H1 (cell line): ENCODE results near the gene PRR29. TPM values are rescaled to one million over a fixed set of nuclear protein-coding genes. Genes with fewer than 3 reads are reported as not detected.

ENCODE experiments used
- CTCF ChIA-PET: fragments of 300-600 bp; sonication (Branson Sonifier 250); formaldehyde crosslinking; loops from one replicate; lab custom pipeline; 2021; ENCODE audit not compliant: partially characterized antibody; lab: Charles Lee
- POLR2A ChIA-PET: fragments of 300-600 bp; sonication (Branson Sonifier 250); formaldehyde crosslinking; loops from one replicate; lab custom pipeline; 2021; ENCODE audit warnings: inconsistent platforms; ENCODE audit not compliant: partially characterized antibody; lab: Charles Lee
- DNase-seq, 2 experiments: peaks; one replicate each; pipeline versions ENCODE4 v3.0.0 to v3.0.0-alpha.2; 2010 to 2022; ENCODE audit warnings: low spot score in 2 of 2, low read depth in 1 of 2, mixed read lengths in 1 of 2
- FAIRE-seq: peaks from 2 replicates; lab custom pipeline; 2011; peaks lifted over from hg19 to GRCh38; lab: Jason Lieb, UNC
- H2AFZ ChIP-seq: 2 replicates; pipeline ENCODE4 v1.8.1; 2012; ENCODE audit warnings: low read length, inconsistent platforms
- H2AK5ac ChIP-seq: 2 replicates; pipeline ENCODE4 v1.6.1; 2013; ENCODE audit warnings: low read depth, low read length
- H2BK120ac ChIP-seq: replicated peaks from 2 replicates; pipeline ENCODE3; 2013; ENCODE audit warnings: low read depth, low read length, inconsistent platforms
- H2BK12ac ChIP-seq: 2 replicates; pipeline ENCODE4 v1.6.1; 2013; ENCODE audit warnings: low read depth, low read length
- H2BK15ac ChIP-seq: 2 replicates; pipeline ENCODE4 v1.6.1; 2013; ENCODE audit warnings: low read length
- H2BK20ac ChIP-seq: 2 replicates; pipeline ENCODE4 v1.6.1; 2013; ENCODE audit warnings: low read length
- H2BK5ac ChIP-seq: 2 replicates; pipeline ENCODE4 v1.6.1; 2013; ENCODE audit warnings: low read depth, low read length
- H3K14ac ChIP-seq: 2 replicates; pipeline ENCODE4 v1.6.1; 2013; ENCODE audit warnings: inconsistent platforms; ENCODE audit not compliant: insufficient read length
- H3K18ac ChIP-seq: 2 replicates; pipeline ENCODE4 v1.6.1; 2013; ENCODE audit warnings: low read length; ENCODE audit errors: extremely low read depth
- H3K23ac ChIP-seq: 2 replicates; pipeline ENCODE4 v1.6.1; 2013; ENCODE audit warnings: inconsistent platforms; ENCODE audit not compliant: insufficient read length
- H3K23me2 ChIP-seq: 2 replicates; pipeline ENCODE4 v1.6.1; 2013; ENCODE audit warnings: low read depth, low read length
- H3K27ac ChIP-seq: 2 replicates; pipeline ENCODE4 v1.6.1; 2011; ENCODE audit warnings: low read depth, low read length, inconsistent platforms
- H3K27me3 ChIP-seq, 4 experiments: replicated peaks in 1 of 4; 1 replicate in 1 of 4; 2 replicates in 3 of 4; pipeline versions ENCODE4 v1.6.1 to v1.8.1; 2011 to 2013; ENCODE audit warnings: low read length in 3 of 4, mild to moderate bottlenecking in 3 of 4, inconsistent platforms in 2 of 4, mixed read lengths in 2 of 4, moderate library complexity in 1 of 4; ENCODE audit not compliant: control insufficient read depth in 3 of 4, insufficient read depth in 3 of 4; ENCODE audit errors: extremely low read depth in 1 of 4
- H3K36me3 ChIP-seq, 4 experiments: 2 replicates each; pipeline versions ENCODE4 v1.6.1 to v1.8.1; 2011 to 2013; ENCODE audit warnings: mild to moderate bottlenecking in 4 of 4, low read length in 3 of 4, moderate library complexity in 2 of 4, control low read depth in 1 of 4, inconsistent platforms in 1 of 4; ENCODE audit not compliant: insufficient read depth in 4 of 4, control insufficient read depth in 2 of 4
- H3K4ac ChIP-seq: replicated peaks from 2 replicates; pipeline ENCODE3; 2013; ENCODE audit warnings: low read length, low read depth, mixed read lengths, inconsistent platforms; ENCODE audit not compliant: insufficient read length
- H3K4me1 ChIP-seq, 4 experiments: replicated peaks in 1 of 4; 1 replicate in 1 of 4; 2 replicates in 3 of 4; pipeline versions ENCODE4 v1.6.1 to v1.8.1; 2011 to 2013; ENCODE audit warnings: low read length in 3 of 4, inconsistent platforms in 2 of 4, mixed read lengths in 1 of 4; ENCODE audit not compliant: insufficient read depth in 4 of 4, control insufficient read depth in 3 of 4
- H3K4me2 ChIP-seq, 2 experiments: 2 replicates each; pipeline versions ENCODE4 v1.6.1 to v1.8.1; 2011 to 2013; ENCODE audit warnings: low read depth in 2 of 2, low read length in 2 of 2, control low read depth in 1 of 2, inconsistent platforms in 1 of 2, mild to moderate bottlenecking in 1 of 2; ENCODE audit not compliant: insufficient read depth in 1 of 2
- H3K4me3 ChIP-seq, 4 experiments: fragments of 200-600, 300-600 bp in 1 of 4; sonication (generic), shearing (Covaris generic), sonication (Bioruptor Twin) in 1 of 4; 2 replicates each; pipeline versions ENCODE4 v1.5.1 to v1.8.1; 2011 to 2016; ENCODE audit warnings: low read length in 4 of 4, low read depth in 3 of 4, control low read depth in 2 of 4, inconsistent platforms in 2 of 4, mild to moderate bottlenecking in 2 of 4, mixed read lengths in 1 of 4, moderate library complexity in 1 of 4; ENCODE audit not compliant: insufficient read depth in 2 of 4; ENCODE audit errors: extremely low read depth in 1 of 4
- H3K56ac ChIP-seq: replicated peaks from 2 replicates; pipeline ENCODE3; 2013; ENCODE audit warnings: low read depth, mild to moderate bottlenecking, mixed read lengths, low read length, inconsistent platforms; ENCODE audit not compliant: insufficient read length
- H3K79me1 ChIP-seq: 2 replicates; pipeline ENCODE4 v1.6.1; 2013; ENCODE audit warnings: low read depth, low read length, control low read depth
- H3K79me2 ChIP-seq, 2 experiments: 2 replicates each; pipeline versions ENCODE4 v1.6.1 to v1.8.1; 2012 to 2013; ENCODE audit warnings: low read length in 2 of 2, mild to moderate bottlenecking in 2 of 2, inconsistent platforms in 1 of 2; ENCODE audit not compliant: insufficient read depth in 2 of 2, control insufficient read depth in 1 of 2
- H3K9ac ChIP-seq, 4 experiments: replicated peaks in 1 of 4; 1 replicate in 1 of 4; 2 replicates in 3 of 4; pipeline versions ENCODE4 v1.6.1 to v1.8.1; 2011 to 2013; ENCODE audit warnings: low read depth in 3 of 4, low read length in 3 of 4, control low read depth in 2 of 4, mild to moderate bottlenecking in 2 of 4, moderate library complexity in 2 of 4, inconsistent platforms in 1 of 4; ENCODE audit errors: extremely low read depth in 1 of 4
- H3K9me3 ChIP-seq, 2 experiments: 2 replicates each; pipeline versions ENCODE4 v1.6.1 to v1.8.1; 2012 to 2013; ENCODE audit warnings: mild to moderate bottlenecking in 2 of 2, moderate library complexity in 2 of 2, control low read depth in 1 of 2, inconsistent platforms in 1 of 2, low read depth in 1 of 2, low read length in 1 of 2, mixed read lengths in 1 of 2; ENCODE audit not compliant: insufficient read depth in 2 of 2
- H4K20me1 ChIP-seq, 2 experiments: replicated peaks in 1 of 2; 2 replicates each; pipeline versions ENCODE3 to v1.8.1; 2011 to 2013; ENCODE audit warnings: inconsistent platforms in 2 of 2, low read length in 2 of 2, mild to moderate bottlenecking in 1 of 2; ENCODE audit not compliant: insufficient read depth in 2 of 2, control insufficient read depth in 1 of 2
- H4K5ac ChIP-seq: 2 replicates; pipeline ENCODE4 v1.6.1; 2013; ENCODE audit warnings: low read length, low read depth, mixed read lengths, inconsistent platforms; ENCODE audit not compliant: insufficient read length
- H4K8ac ChIP-seq: 2 replicates; pipeline ENCODE4 v1.8.0; 2013; ENCODE audit warnings: mild to moderate bottlenecking, moderate library complexity, low read length, inconsistent platforms; ENCODE audit not compliant: insufficient read depth; ENCODE audit errors: extremely low read depth
- H4K91ac ChIP-seq: replicated peaks from 2 replicates; pipeline ENCODE3; 2013; ENCODE audit warnings: low read length, mixed read lengths, inconsistent platforms; ENCODE audit not compliant: insufficient read length
- CBX8 ChIP-seq: fragments of 300-800, 300-1000 bp; sonication (generic); IDR thresholded peaks from 2 replicates; pipeline ENCODE4 v1.7.1; 2016; ENCODE audit warnings: low read depth, low read length, borderline replicate concordance
- CEBPB ChIP-seq: IDR thresholded peaks from 2 replicates; pipeline ENCODE4 v1.6.1; 2012; ENCODE audit warnings: low read depth, low read length
- CHD1 ChIP-seq: IDR thresholded peaks from 2 replicates; pipeline ENCODE4 v1.6.1; 2012; ENCODE audit warnings: low read depth, low read length, improper control_type of control experiment
- MAFK ChIP-seq: IDR thresholded peaks from 2 replicates; pipeline ENCODE4 v1.6.1; 2012; ENCODE audit warnings: low read depth, mild to moderate bottlenecking, improper control_type of control experiment, low read length
- NANOG ChIP-seq: IDR thresholded peaks from 2 replicates; pipeline ENCODE4 v1.6.1; 2011; ENCODE audit warnings: low read length, low read depth, mild to moderate bottlenecking, inconsistent platforms; ENCODE audit not compliant: insufficient read depth, poor library complexity, severe bottlenecking
- SAP30 ChIP-seq: fragments of 300-600 bp; sonication (generic); IDR thresholded peaks from 2 replicates; pipeline ENCODE4 v1.7.1; 2012; ENCODE audit warnings: low read length, moderate library complexity, mild to moderate bottlenecking, inconsistent platforms; ENCODE audit not compliant: insufficient read depth, insufficient replicate concordance
- SIN3A ChIP-seq, 2 experiments: IDR thresholded peaks in 1 of 2; conservative IDR thresholded peaks in 1 of 2; 2 replicates each; pipeline ENCODE4 v1.6.1; 2011 to 2012; ENCODE audit warnings: low read length in 2 of 2, improper control_type of control experiment in 1 of 2, low read depth in 1 of 2, mild to moderate bottlenecking in 1 of 2
- SP2 ChIP-seq: IDR thresholded peaks from 2 replicates; pipeline ENCODE4 v1.6.1; 2012; ENCODE audit warnings: mild to moderate bottlenecking, low read length, inconsistent platforms
- TBP ChIP-seq: IDR thresholded peaks from 2 replicates; pipeline ENCODE4 v1.6.1; 2011; ENCODE audit warnings: low read depth, low read length, improper control_type of control experiment
- USF2 ChIP-seq: IDR thresholded peaks from 2 replicates; pipeline ENCODE4 v1.6.1; 2011; ENCODE audit warnings: low read length, improper control_type of control experiment
- ZNF274 ChIP-seq: IDR thresholded peaks from 2 replicates; pipeline ENCODE4 v1.7.0; 2012; ENCODE audit warnings: low read length, borderline replicate concordance; ENCODE audit errors: extremely low read depth
- WGBS, 2 experiments: shearing (Covaris generic) in 1 of 2; methylation state at CpG; one replicate each; pipeline versions ENCODE4 v1.1.6 to v1.1.7; 2013 to 2015; ENCODE audit warnings: low lambda C conversion rate in 2 of 2, mixed read lengths in 2 of 2, inconsistent platforms in 1 of 2, low coverage in 1 of 2, missing lambda C conversion rate in 1 of 2; ENCODE audit not compliant: insufficient replicate concordance in 2 of 2, insufficient coverage in 1 of 2, insufficient read length in 1 of 2; ENCODE audit errors: extremely low coverage in 1 of 2, missing lambda C conversion rate in 1 of 2; 5-methylcytosine and 5-hydroxymethylcytosine counted together
- polyA plus RNA-seq, 7 experiments: library from polyadenylated mRNA; depleted of rRNA in 3 of 7; stranded (reverse) in 5 of 7; unstranded in 2 of 7; fragments of >200 nt in 5 of 7; fragments of 200-250 nt in 2 of 7; gene quantifications; 1 replicate in 5 of 7; 2 replicates in 1 of 7; 4 replicates in 1 of 7; pipeline versions ENCODE4 v1.2.1 to v1.2.3, GENCODE V29; 2011 to 2013; ENCODE audit warnings: missing spikeins in 2 of 7, mixed read lengths in 2 of 7
- total RNA-seq: library from RNA; stranded (reverse); fragmentation: NEBNext Ultra II Directional; extraction: Animal tissue kit (Norgen Biotek cat#: 25700); gene quantifications from 2 replicates; pipeline ENCODE4 v1.2.1, GENCODE V29; 2021

PRR29 gene
- total and polyA plus RNA-seq, 2 of the 8 experiments (the other 6 are each of a cell fraction or from before 2014, with no cell fraction given) = 0.67 to 0.83 TPM

- CTCF ChIA-PET = interaction anchor here (0.6 to 2.1 kb wide), 12 partner anchors 11 to 112 kb away, joined by 3 to 9 read pairs (median 4); partner anchors contain the start of gene CSHL1
- Histone ChIP-seq H4K5ac (no peak overlapping the region), H2BK12ac (no peak overlapping the region), H3K27ac (no peak overlapping the region), H4K91ac (no peak overlapping the region), H3K79me1 (no peaks in the 10 kb centered on the region), H3K27me3 (peaks cover 0 to 25% (median 15%) of the 10 kb centered on the region in 4 experiments; a peak in 5 of 7 replicates), H3K36me3 (no peaks in the 10 kb centered on the region), H3K56ac (no peak overlapping the region), H3K9me3 (no peaks in the 10 kb centered on the region), H2BK5ac (no peak overlapping the region), H2BK20ac (no peak overlapping the region), H4K20me1 (peaks cover 0 to 5% of the 10 kb centered on the region in 2 experiments), H2AK5ac (peak overlapping the region; percentile 39; the same call in 1 of the 2 replicates), H3K4me2 (no peak overlapping the region), H2BK120ac (no peak overlapping the region), H3K23me2 (peaks cover 12% of the 10 kb centered on the region; the same call in 1 of the 2 replicates), H2BK15ac (no peak overlapping the region), H3K18ac (no peak overlapping the region), H3K4ac (no peak overlapping the region), H3K14ac (no peak overlapping the region), H3K23ac (no peak overlapping the region), H3K79me2 (no peaks in the 10 kb centered on the region), H3K4me3 (no peak overlapping the region), H4K8ac (no peak overlapping the region), H2AFZ (no peak overlapping the region), H3K9ac (no peak overlapping the region), H3K4me1 (peaks cover 3 to 17% (median 9%) of the 10 kb centered on the region in 4 experiments)
- POLR2A ChIA-PET = interaction anchor here (1.3 kb wide), 1 partner anchor 144 kb away, joined by 4 read pairs; no protein-coding TSS in a partner anchor
- FAIRE-seq (no peak), DNase-seq (no peak)
- WGBS, 2 experiments = 90% methylated on average over 10 of the region's 14 CpGs; no CpG with 5 or more reads in 1 of the 2 experiments
- TF ChIP-seq MAFK (no peak), NANOG (no peak), CBX8 (no peak), CHD1 (no peak), ZNF274 (no peak), SIN3A (conservative IDR thresholded peaks at IDR 0.05 in 1 of 2, IDR thresholded peaks at IDR 0.05 in 1 of 2; ENCODE audit: low read depth in 1 of 2, low read length in 2 of 2) (no peak), TBP (no peak), USF2 (no peak), SP2 (no peak), CEBPB (no peak), SAP30 (no peak)
Measured at GRCh38 chr17:64001763-64002529, 3.8 kb downstream of the PRR29 start.
